Hepatocyte (in vitro differentiated cells): ENCODE results near the gene PHACTR2.

Experiments
- CTCF ChIP-seq: fragments of 200-600 bp; sonication (generic); IDR thresholded peaks from 2 replicates; pipeline ENCODE4 v1.5.1; 2016; ENCODE audit warnings: antibody characterized with exemption, mild to moderate bottlenecking; ENCODE audit not compliant: poor library complexity
- EZH2 ChIP-seq: fragments of 200-600 bp; sonication (generic); IDR thresholded peaks from 2 replicates; pipeline ENCODE4 v1.6.1; 2016; ENCODE audit warnings: antibody characterized with exemption, mild to moderate bottlenecking, borderline replicate concordance

GRCh38 chr6:143745166-143746133, 67.7 kb downstream of the PHACTR2 start:
- TF ChIP-seq EZH2 (no peak), CTCF (no peak)
